ENCODE data around the gene LINC00237. TPM values are rescaled to one million over a fixed set of nuclear protein-coding genes. Genes with fewer than 3 reads are reported as not detected.
A peak's percentile ranks its signal among the peaks of the same experiment; 100 is the strongest.

LINC00237 gene
- total RNA-seq, 1 experiment from 2014 or later, result 0.90 TPM

DNA sequence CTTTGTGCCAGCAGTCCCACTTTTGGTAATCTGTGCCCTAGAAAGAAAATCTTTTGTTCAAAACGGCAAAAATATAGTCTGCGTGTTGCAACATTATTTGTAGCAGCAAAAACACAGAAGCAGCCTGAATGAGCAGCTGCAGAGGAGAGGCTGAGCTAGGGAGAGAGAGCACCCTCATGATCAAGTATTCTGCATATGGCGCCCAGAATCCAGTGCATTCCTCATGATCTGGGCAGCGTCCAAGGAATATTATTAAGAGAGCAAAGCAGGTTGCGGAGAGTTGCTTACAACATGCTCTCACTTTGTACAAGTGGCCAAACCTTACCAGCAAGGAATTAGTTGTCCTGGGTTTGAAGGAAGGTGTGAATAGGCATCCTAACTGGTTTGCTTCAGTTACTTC lies 45.6 kb upstream of the LINC00237 start:
- H2BK15ac ChIP-seq (ENCODE audit: low read depth, low read length), result no peak overlapping the region
- no peak overlapping the region for H3K9ac ChIP-seq (ENCODE audit: extremely low read depth, insufficient read length, low read length)
- no peaks in the 10 kb centered on the region for H3K9me3 ChIP-seq (ENCODE audit: control insufficient read depth, low read depth, low read length)
- WGBS (ENCODE audit: extremely low coverage, insufficient read length, low lambda C conversion rate), result no CpG with 5 or more reads among the region's 5 CpGs
- Mint-ChIP-seq H3K4me3 (no peak overlapping the region), H3K27ac (0 out of 7 replicates have a peak overlapping the region, but pooled peaks of 1 of the 3 experiments have one; percentile 51), H3K9me3 (no peaks in the 10 kb centered on the region), H3K36me3 (ENCODE audit: insufficient read depth in 1 of 3, low read depth in 3 of 3) (peaks cover 6 to 23% (median 20%) of the 10 kb centered on the region in 3 experiments; a peak in 6 of 7 replicates), H3K27me3 (ENCODE audit: low read depth) (no peaks in the 10 kb centered on the region), H3K4me1 (peaks cover 0 to 3% of the 10 kb centered on the region in 2 experiments; a peak in 2 of 4 replicates)
- H4K91ac ChIP-seq (ENCODE audit: insufficient read length, low read depth, low read length), result no peak overlapping the region
- no peak overlapping the region for H2BK12ac ChIP-seq (ENCODE audit: insufficient read length, low read depth, low read length)
- no peak overlapping the region for H3K14ac ChIP-seq (ENCODE audit: insufficient read depth, low read length)
- no peaks in the 10 kb centered on the region for H3K4me1 ChIP-seq (ENCODE audit: insufficient read depth, low read length)
- H3K23me2 ChIP-seq (ENCODE audit: insufficient read length, low read depth, low read length, poor library complexity, severe bottlenecking), result no peaks in the 10 kb centered on the region
- no peak overlapping the region for H4K5ac ChIP-seq (ENCODE audit: insufficient read length, low read depth, low read length)
- no peak overlapping the region for H2BK20ac ChIP-seq (ENCODE audit: low read depth, low read length, poor library complexity, severe bottlenecking)
- no peak overlapping the region for H2BK120ac ChIP-seq (ENCODE audit: low read depth, low read length, poor library complexity, severe bottlenecking)
- H3K79me2 ChIP-seq (ENCODE audit: insufficient read depth, low read length), result no peaks in the 10 kb centered on the region
- no peak overlapping the region for H3K56ac ChIP-seq (ENCODE audit: insufficient read length, low read depth, low read length)
- no peak overlapping the region for H3K27ac ChIP-seq (ENCODE audit: insufficient read length, low read depth, low read length)
- H2AFZ ChIP-seq (ENCODE audit: low read length), result no peak overlapping the region
- H3K79me1 ChIP-seq (ENCODE audit: insufficient read depth, low read depth, low read length, poor library complexity, severe bottlenecking), result no peaks in the 10 kb centered on the region
- no peak overlapping the region for H3K4me2 ChIP-seq (ENCODE audit: insufficient read depth, insufficient read length, low read length)
- H3T11ph ChIP-seq (ENCODE audit: low read length), result no peak overlapping the region
- H4K20me1 ChIP-seq (ENCODE audit: control insufficient read depth, insufficient read depth, insufficient read length), result peaks cover 3% of the 10 kb centered on the region
- H2AK5ac ChIP-seq (ENCODE audit: insufficient read length, low read length), result no peak overlapping the region
- no peak overlapping the region for H2BK5ac ChIP-seq (ENCODE audit: insufficient read length, low read length)
- no peak overlapping the region for H3K4ac ChIP-seq (ENCODE audit: low read depth, low read length)
- TF ChIP-seq, protein P1, sequence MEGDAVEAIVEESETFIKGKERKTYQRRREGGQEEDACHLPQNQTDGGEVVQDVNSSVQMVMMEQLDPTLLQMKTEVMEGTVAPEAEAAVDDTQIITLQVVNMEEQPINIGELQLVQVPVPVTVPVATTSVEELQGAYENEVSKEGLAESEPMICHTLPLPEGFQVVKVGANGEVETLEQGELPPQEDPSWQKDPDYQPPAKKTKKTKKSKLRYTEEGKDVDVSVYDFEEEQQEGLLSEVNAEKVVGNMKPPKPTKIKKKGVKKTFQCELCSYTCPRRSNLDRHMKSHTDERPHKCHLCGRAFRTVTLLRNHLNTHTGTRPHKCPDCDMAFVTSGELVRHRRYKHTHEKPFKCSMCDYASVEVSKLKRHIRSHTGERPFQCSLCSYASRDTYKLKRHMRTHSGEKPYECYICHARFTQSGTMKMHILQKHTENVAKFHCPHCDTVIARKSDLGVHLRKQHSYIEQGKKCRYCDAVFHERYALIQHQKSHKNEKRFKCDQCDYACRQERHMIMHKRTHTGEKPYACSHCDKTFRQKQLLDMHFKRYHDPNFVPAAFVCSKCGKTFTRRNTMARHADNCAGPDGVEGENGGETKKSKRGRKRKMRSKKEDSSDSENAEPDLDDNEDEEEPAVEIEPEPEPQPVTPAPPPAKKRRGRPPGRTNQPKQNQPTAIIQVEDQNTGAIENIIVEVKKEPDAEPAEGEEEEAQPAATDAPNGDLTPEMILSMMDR (conservative IDR thresholded peaks at IDR 0.05), result no peak
- H3K27me3 ChIP-seq (ENCODE audit: insufficient read depth, low read length), result no peaks in the 10 kb centered on the region
- DNase-seq, result no peak
- no peak overlapping the region for H3K18ac ChIP-seq (ENCODE audit: insufficient read length, low read depth, low read length)
- H3K23ac ChIP-seq (ENCODE audit: insufficient read length, low read depth, low read length), result no peak overlapping the region
- no peak overlapping the region for H4K8ac ChIP-seq (replicated peaks; ENCODE audit: insufficient read length, low read depth, low read length)

Measured in H9 (cell line).